ACC112 (cell line): ENCODE measurements around the gene RTP3.

Experiments
- H2AFZ ChIP-seq: fragments of 200-600 bp; sonication (generic); one replicate; pipeline ENCODE4 v1.6.0; 2017; ENCODE audit warnings: antibody characterized with exemption, low read length; ENCODE audit not compliant: unreplicated experiment
- H3K27ac ChIP-seq: fragments of 200-600 bp; sonication (generic); 2 replicates; pipeline ENCODE4 v1.5.1; 2014; ENCODE audit warnings: low read depth, mild to moderate bottlenecking, antibody characterized with exemption, low read length, moderate library complexity
- H3K27me3 ChIP-seq: fragments of 200-600 bp; sonication (generic); 2 replicates; pipeline ENCODE4 v1.6.1; 2014; ENCODE audit warnings: mild to moderate bottlenecking, antibody characterized with exemption, low read length, moderate library complexity, mixed read lengths; ENCODE audit not compliant: insufficient read depth
- H3K36me3 ChIP-seq: fragments of 200-600 bp; sonication (generic); 2 replicates; pipeline ENCODE4 v1.6.1; 2016; ENCODE audit warnings: mild to moderate bottlenecking, antibody characterized with exemption, low read length, moderate library complexity, mixed read lengths; ENCODE audit not compliant: insufficient read depth
- H3K4me1 ChIP-seq: fragments of 200-600 bp; sonication (generic); one replicate; pipeline ENCODE4 v1.6.1; 2016; ENCODE audit warnings: low read length, mixed read lengths; ENCODE audit not compliant: insufficient read depth, unreplicated experiment, control insufficient read depth
- H3K4me3 ChIP-seq: fragments of 200-600 bp; sonication (generic); 2 replicates; pipeline ENCODE4 v1.5.1; 2014; ENCODE audit warnings: mild to moderate bottlenecking, low read depth, low read length
- H3K79me2 ChIP-seq: fragments of 200-600 bp; sonication (generic); one replicate; pipeline ENCODE4 v1.6.0; 2016; ENCODE audit warnings: low read length; ENCODE audit not compliant: control insufficient read depth, unreplicated experiment, insufficient read depth

Gene RTP3

GRCh38 chr3:46497556-46498265, at the start of gene RTP3:
Gene RTP3 (plus strand): TSS chr3:46497976. CDS start chr3:46498063, 87 bp downstream.
- Histone ChIP-seq H3K4me3 (no peak within 1 kb of the TSS), H3K79me2 (no peaks in the 10 kb centered on the region), H3K4me1 (peaks cover 30% of the 10 kb centered on the region), H3K27me3 (no peaks in the 10 kb centered on the region), H3K27ac (no peak within 1 kb of the TSS), H2AFZ (no peak within 1 kb of the TSS), H3K36me3 (no peaks in the 10 kb centered on the region)

GRCh38 chr3:46448721-46449120, 49.1 kb upstream of the RTP3 start:
- Histone ChIP-seq H2AFZ (no peak overlapping the region), H3K27me3 (peaks cover 59% of the 10 kb centered on the region), H3K4me3 (no peak overlapping the region), H3K27ac (no peak overlapping the region), H3K36me3 (no peaks in the 10 kb centered on the region), H3K4me1 (no peaks in the 10 kb centered on the region), H3K79me2 (no peaks in the 10 kb centered on the region)

- H3K4me3 ChIP-seq, result no peak overlapping the region
- peaks cover 68% of the 10 kb centered on the region for H3K27me3 ChIP-seq
- no peaks in the 10 kb centered on the region for H3K36me3 ChIP-seq
- no peaks in the 10 kb centered on the region for H3K4me1 ChIP-seq
- H2AFZ ChIP-seq, result no peak overlapping the region
- no peak overlapping the region for H3K27ac ChIP-seq
- H3K79me2 ChIP-seq, result no peaks in the 10 kb centered on the region
Observed at GRCh38 chr3:46449755-46450552, 47.8 kb upstream of the RTP3 start.

- Histone ChIP-seq H2AFZ (no peak overlapping the region), H3K27ac (no peak overlapping the region), H3K4me3 (no peak overlapping the region), H3K36me3 (no peaks in the 10 kb centered on the region), H3K27me3 (peaks cover 64% of the 10 kb centered on the region), H3K79me2 (no peaks in the 10 kb centered on the region), H3K4me1 (no peaks in the 10 kb centered on the region)
Observed at GRCh38 chr3:46453526-46454208, 44.1 kb upstream of the RTP3 start.

- H3K4me3 ChIP-seq, result no peak overlapping the region
- H3K27ac ChIP-seq, result no peak overlapping the region
- H3K36me3 ChIP-seq, result no peaks in the 10 kb centered on the region
- no peak overlapping the region for H2AFZ ChIP-seq
- peaks cover 61% of the 10 kb centered on the region for H3K27me3 ChIP-seq
- no peaks in the 10 kb centered on the region for H3K4me1 ChIP-seq
- no peaks in the 10 kb centered on the region for H3K79me2 ChIP-seq
Observed at GRCh38 chr3:46454209-46454595, 43.6 kb upstream of the RTP3 start.

- Histone ChIP-seq H2AFZ (no peak overlapping the region), H3K27ac (no peak overlapping the region)
Observed at GRCh38 chr3:46454606-46455005, 43.2 kb upstream of the RTP3 start.

GRCh38 chr3:46455231-46456115, 42.3 kb upstream of the RTP3 start:
- H3K4me1 ChIP-seq, result no peaks in the 10 kb centered on the region
- no peak overlapping the region for H2AFZ ChIP-seq
- no peaks in the 10 kb centered on the region for H3K36me3 ChIP-seq
- no peak overlapping the region for H3K27ac ChIP-seq
- peaks cover 65% of the 10 kb centered on the region for H3K27me3 ChIP-seq
- no peak overlapping the region for H3K4me3 ChIP-seq
- no peaks in the 10 kb centered on the region for H3K79me2 ChIP-seq

More at GRCh38 chr3:46454606-46455005, 43.2 kb upstream of the RTP3 start:
- Histone ChIP-seq H3K79me2 (no peaks in the 10 kb centered on the region), H3K4me1 (no peaks in the 10 kb centered on the region), H3K27me3 (peaks cover 59% of the 10 kb centered on the region), H3K4me3 (no peak overlapping the region), H3K36me3 (no peaks in the 10 kb centered on the region)

GRCh38 chr3:46456118-46456517, 41.7 kb upstream of the RTP3 start:
- Histone ChIP-seq H3K27me3 (peaks cover 66% of the 10 kb centered on the region), H3K4me3 (no peak overlapping the region), H3K27ac (no peak overlapping the region)

GRCh38 chr3:46460051-46460450, 37.7 kb upstream of the RTP3 start:
- peaks cover 13% of the 10 kb centered on the region for H3K4me1 ChIP-seq
- H3K36me3 ChIP-seq, result no peaks in the 10 kb centered on the region
- no peak overlapping the region for H3K27ac ChIP-seq
- H3K4me3 ChIP-seq, result no peak overlapping the region
- no peak overlapping the region for H2AFZ ChIP-seq
- peaks cover 56% of the 10 kb centered on the region for H3K27me3 ChIP-seq
- no peaks in the 10 kb centered on the region for H3K79me2 ChIP-seq

More at GRCh38 chr3:46456118-46456517, 41.7 kb upstream of the RTP3 start:
- Histone ChIP-seq H3K79me2 (no peaks in the 10 kb centered on the region), H3K4me1 (no peaks in the 10 kb centered on the region), H2AFZ (no peak overlapping the region), H3K36me3 (no peaks in the 10 kb centered on the region)

GRCh38 chr3:46462111-46462510, 35.7 kb upstream of the RTP3 start:
- Histone ChIP-seq H3K27me3 (peaks cover 50% of the 10 kb centered on the region), H3K4me1 (peaks cover 18% of the 10 kb centered on the region), H3K36me3 (no peaks in the 10 kb centered on the region), H3K4me3 (no peak overlapping the region), H3K79me2 (no peaks in the 10 kb centered on the region), H2AFZ (no peak overlapping the region), H3K27ac (no peak overlapping the region)
